Anterior cingulate cortex (tissue), 58 donors: ENCODE results near the gene GALNT11.
A peak's percentile ranks its signal among the peaks of the same experiment; 100 is the strongest.
"Not testable (repeated sequence)": the region's sequence is repeated elsewhere in the genome, so short reads cannot be mapped to it uniquely, and the experiment has no call there.

Experiments used
- DNase-seq, 58 donors: peaks; one replicate each; lab custom pipeline; 2025; lab: John Stamatoyannopoulos, UW

The GALNT11 gene

GRCh38 chr7:152025077-152025936 is at the start of gene GALNT11:
Gene GALNT11 (plus strand): TSS chr7:152025674. CDS start chr7:152094228, 68,554 bp downstream.
- DNase-seq: peak in 57 of 58 donors; percentile 24 to 88 (median 70)

GRCh38 chr7:151978616-151979015 is 46.9 kb upstream of the GALNT11 start:
- no peak for DNase-seq

GRCh38 chr7:151981223-151981622 is 44.3 kb upstream of the GALNT11 start:
- no peak for DNase-seq

GRCh38 chr7:151982806-151983205 is 42.7 kb upstream of the GALNT11 start:
- no peak for DNase-seq

GRCh38 chr7:151984612-151985011 is 40.9 kb upstream of the GALNT11 start:
- no peak for DNase-seq

- DNase-seq: peak in 19 of 58 donors; percentile 3 to 49 (median 18)
Measured at GRCh38 chr7:151987748-151988529, 37.5 kb upstream of the GALNT11 start.

GRCh38 chr7:151992375-151992774 is 33.1 kb upstream of the GALNT11 start:
- DNase-seq: peak in 35 of 58 donors; percentile 3 to 66 (median 16)

- peak in 42 of 58 donors; percentile 1 to 70 (median 34) for DNase-seq
Measured at GRCh38 chr7:151993977-151994676, 31.3 kb upstream of the GALNT11 start.

- DNase-seq: no peak
Measured at GRCh38 chr7:151999424-152000090, 25.9 kb upstream of the GALNT11 start.

- DNase-seq: no peak
Measured at GRCh38 chr7:152000191-152000590, 25.3 kb upstream of the GALNT11 start.

- DNase-seq: no peak
Measured at GRCh38 chr7:152006336-152006735, 19.1 kb upstream of the GALNT11 start.

- no peak for DNase-seq
Measured at GRCh38 chr7:152011860-152012259, 13.6 kb upstream of the GALNT11 start.

- DNase-seq: no peak
Measured at GRCh38 chr7:152013230-152013629, 12.2 kb upstream of the GALNT11 start.

- no peak for DNase-seq
Measured at GRCh38 chr7:152013974-152014373, 11.5 kb upstream of the GALNT11 start.

- no peak for DNase-seq
Measured at GRCh38 chr7:152014722-152015121, 10.8 kb upstream of the GALNT11 start.

GRCh38 chr7:152015600-152015999 is 9.9 kb upstream of the GALNT11 start:
- no peak for DNase-seq

GRCh38 chr7:152016947-152017346 is 8.5 kb upstream of the GALNT11 start:
- no peak for DNase-seq

GRCh38 chr7:152017683-152018082 is 7.8 kb upstream of the GALNT11 start:
- not testable (repeated sequence) for DNase-seq

GRCh38 chr7:152021740-152022139 is 3.7 kb upstream of the GALNT11 start:
- not testable (repeated sequence) for DNase-seq
